Loucy (cell line): ENCODE data around the gene TICAM2.

Source experiments
- H2AFZ ChIP-seq: fragments of 200-600 bp; sonication (generic); 2 replicates; pipeline ENCODE4 v1.6.0; 2016; ENCODE audit warnings: antibody characterized with exemption, mild to moderate bottlenecking, low read length, moderate library complexity
- H3F3A ChIP-seq: fragments of 200-600 bp; 2 replicates; pipeline ENCODE4 v1.6.0; 2016; ENCODE audit warnings: antibody characterized with exemption, low read depth, mild to moderate bottlenecking
- H3K27me3 ChIP-seq: fragments of 200-600 bp; sonication (generic); 2 replicates; pipeline ENCODE4 v1.6.1; 2014; ENCODE audit warnings: low read length, mild to moderate bottlenecking; ENCODE audit not compliant: insufficient read depth, poor library complexity, severe bottlenecking
- H3K36me3 ChIP-seq: fragments of 200-600 bp; sonication (generic); 2 replicates; pipeline ENCODE4 v1.6.1; 2016; ENCODE audit warnings: low read length; ENCODE audit not compliant: insufficient read depth
- H3K4me1 ChIP-seq: fragments of 200-600 bp; sonication (generic); 2 replicates; pipeline ENCODE4 v1.5.1; 2014; ENCODE audit warnings: low read length, mild to moderate bottlenecking; ENCODE audit not compliant: insufficient read depth, poor library complexity, severe bottlenecking
- H3K4me2 ChIP-seq: fragments of 200-600 bp; sonication (generic); 2 replicates; pipeline ENCODE4 v1.6.0; 2014; ENCODE audit warnings: antibody characterized with exemption, low read length, low read depth, mild to moderate bottlenecking; ENCODE audit not compliant: poor library complexity, severe bottlenecking
- H3K4me3 ChIP-seq: fragments of 200-600 bp; sonication (generic); 2 replicates; pipeline ENCODE4 v1.5.1; 2014; ENCODE audit warnings: low read length, mild to moderate bottlenecking, mixed read lengths; ENCODE audit not compliant: poor library complexity, severe bottlenecking
- H3K79me2 ChIP-seq: fragments of 200-600 bp; sonication (generic); 2 replicates; pipeline ENCODE4 v1.6.1; 2014; ENCODE audit warnings: low read length; ENCODE audit not compliant: insufficient read depth
- H3K9ac ChIP-seq: fragments of 200-600 bp; sonication (generic); 2 replicates; pipeline ENCODE4 v1.6.0; 2014; ENCODE audit warnings: mild to moderate bottlenecking, low read depth, low read length, moderate library complexity; ENCODE audit not compliant: poor library complexity, severe bottlenecking
- H3K9me2 ChIP-seq: fragments of 200-600 bp; sonication (generic); replicated peaks from 2 replicates; pipeline ENCODE4 v1.6.1; 2016; ENCODE audit warnings: low read depth, low read length, mixed read lengths
- H3K9me3 ChIP-seq: fragments of 200-600 bp; sonication (generic); 2 replicates; pipeline ENCODE4 v1.6.1; 2014; ENCODE audit warnings: mild to moderate bottlenecking, antibody characterized with exemption, low read length, low read depth; ENCODE audit not compliant: insufficient read depth
- H4K20me1 ChIP-seq: fragments of 200-600 bp; sonication (generic); 2 replicates; pipeline ENCODE4 v1.6.0; 2014; ENCODE audit warnings: antibody characterized with exemption, low read length, mild to moderate bottlenecking; ENCODE audit not compliant: insufficient read depth, poor library complexity, severe bottlenecking
- EZH2phosphoT487 ChIP-seq: fragments of 200-600 bp; IDR thresholded peaks from 2 replicates; pipeline ENCODE4 v1.6.1; 2018; ENCODE audit warnings: antibody characterized with exemption, mild to moderate bottlenecking, moderate library complexity, borderline replicate concordance
- TF ChIP-seq, protein P1 (sequence below): fragments of 200-600 bp; sonication (generic); conservative IDR thresholded peaks from 2 replicates; pipeline ENCODE4 v1.5.1; 2014; ENCODE audit warnings: mild to moderate bottlenecking, antibody characterized with exemption, low read length

Gene TICAM2

DNA sequence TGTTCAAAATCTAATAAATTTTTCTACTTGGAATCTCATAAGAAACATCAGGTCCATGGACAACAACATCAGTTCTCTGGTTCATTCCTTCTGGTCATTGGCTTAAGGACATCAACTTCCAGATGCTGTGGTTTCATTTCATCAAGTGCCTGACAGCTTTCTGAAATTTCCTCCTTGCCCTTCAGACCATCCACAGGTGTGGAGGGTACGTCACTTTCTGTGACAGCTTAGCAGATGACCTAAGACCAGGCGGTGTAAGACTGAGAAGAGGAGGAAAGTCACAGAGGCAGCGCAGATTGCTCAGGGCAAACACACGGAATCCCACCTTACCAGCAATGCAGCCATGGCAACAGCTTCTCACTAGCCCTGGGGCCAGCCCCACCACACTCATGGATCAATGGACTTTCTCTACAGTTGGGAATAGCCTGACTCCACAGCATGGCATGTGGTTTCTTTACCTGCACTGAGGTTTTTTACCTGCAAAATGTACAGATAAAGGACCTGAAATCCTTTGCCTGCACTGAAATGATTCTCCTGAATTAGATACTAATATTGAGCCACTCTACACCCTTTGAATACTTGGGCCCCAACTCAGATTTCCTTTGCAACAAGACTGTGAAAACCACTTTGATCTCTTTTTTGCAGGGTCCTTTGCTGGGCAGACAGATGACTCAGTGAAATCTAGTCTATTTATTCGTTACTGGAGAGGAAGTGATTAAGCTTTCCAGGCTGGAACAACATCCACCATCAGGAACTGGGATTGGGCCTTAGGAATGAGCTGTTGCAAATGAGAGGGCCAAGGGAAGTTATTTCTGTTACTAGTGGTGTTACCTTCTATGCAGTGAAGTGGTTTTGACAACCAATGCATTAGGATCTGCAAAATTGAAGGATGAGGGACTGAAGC, 26.9 kb downstream of the TICAM2 start:
- Histone ChIP-seq H3K4me2 (no peak overlapping the region), H3F3A (no peaks in the 10 kb centered on the region), H4K20me1 (no peaks in the 10 kb centered on the region), H2AFZ (no peak overlapping the region), H3K9me3 (no peaks in the 10 kb centered on the region), H3K4me3 (no peak overlapping the region), H3K9ac (no peak overlapping the region), H3K9me2 (no peaks in the 10 kb centered on the region), H3K4me1 (no peaks in the 10 kb centered on the region), H3K79me2 (no peaks in the 10 kb centered on the region), H3K36me3 (no peaks in the 10 kb centered on the region), H3K27me3 (no peaks in the 10 kb centered on the region)
- TF ChIP-seq EZH2phosphoT487, result no peak
- TF ChIP-seq, protein P1, sequence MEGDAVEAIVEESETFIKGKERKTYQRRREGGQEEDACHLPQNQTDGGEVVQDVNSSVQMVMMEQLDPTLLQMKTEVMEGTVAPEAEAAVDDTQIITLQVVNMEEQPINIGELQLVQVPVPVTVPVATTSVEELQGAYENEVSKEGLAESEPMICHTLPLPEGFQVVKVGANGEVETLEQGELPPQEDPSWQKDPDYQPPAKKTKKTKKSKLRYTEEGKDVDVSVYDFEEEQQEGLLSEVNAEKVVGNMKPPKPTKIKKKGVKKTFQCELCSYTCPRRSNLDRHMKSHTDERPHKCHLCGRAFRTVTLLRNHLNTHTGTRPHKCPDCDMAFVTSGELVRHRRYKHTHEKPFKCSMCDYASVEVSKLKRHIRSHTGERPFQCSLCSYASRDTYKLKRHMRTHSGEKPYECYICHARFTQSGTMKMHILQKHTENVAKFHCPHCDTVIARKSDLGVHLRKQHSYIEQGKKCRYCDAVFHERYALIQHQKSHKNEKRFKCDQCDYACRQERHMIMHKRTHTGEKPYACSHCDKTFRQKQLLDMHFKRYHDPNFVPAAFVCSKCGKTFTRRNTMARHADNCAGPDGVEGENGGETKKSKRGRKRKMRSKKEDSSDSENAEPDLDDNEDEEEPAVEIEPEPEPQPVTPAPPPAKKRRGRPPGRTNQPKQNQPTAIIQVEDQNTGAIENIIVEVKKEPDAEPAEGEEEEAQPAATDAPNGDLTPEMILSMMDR, result no peak

DNA sequence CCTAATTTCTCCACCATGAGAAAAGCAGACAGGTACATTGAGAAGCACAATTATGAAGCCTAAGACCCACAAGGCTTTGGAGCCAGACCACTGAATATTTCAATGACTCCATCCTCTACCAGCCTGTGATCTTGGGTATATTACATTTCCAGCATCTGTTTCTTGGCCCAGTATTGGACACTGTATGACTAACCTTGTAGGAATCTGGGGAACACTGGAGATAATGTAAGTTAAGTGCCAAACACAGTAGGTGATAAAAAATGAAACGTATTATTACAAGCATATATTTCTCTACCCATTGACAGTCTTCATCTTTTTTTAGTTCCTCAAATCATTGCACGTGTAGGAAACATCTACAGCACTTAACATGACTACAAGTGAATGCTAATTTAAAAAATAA, 29.1 kb downstream of the TICAM2 start:
- Histone ChIP-seq H2AFZ (no peak overlapping the region), H3K4me2 (no peak overlapping the region), H3K79me2 (no peaks in the 10 kb centered on the region), H3K4me3 (no peak overlapping the region), H3K9me2 (no peaks in the 10 kb centered on the region), H3K9me3 (no peaks in the 10 kb centered on the region), H3K27me3 (no peaks in the 10 kb centered on the region), H3K9ac (no peak overlapping the region), H3K36me3 (no peaks in the 10 kb centered on the region), H3F3A (no peaks in the 10 kb centered on the region), H3K4me1 (no peaks in the 10 kb centered on the region), H4K20me1 (no peaks in the 10 kb centered on the region)
- no peak for TF ChIP-seq EZH2phosphoT487
- TF ChIP-seq, protein P1, result no peak

DNA sequence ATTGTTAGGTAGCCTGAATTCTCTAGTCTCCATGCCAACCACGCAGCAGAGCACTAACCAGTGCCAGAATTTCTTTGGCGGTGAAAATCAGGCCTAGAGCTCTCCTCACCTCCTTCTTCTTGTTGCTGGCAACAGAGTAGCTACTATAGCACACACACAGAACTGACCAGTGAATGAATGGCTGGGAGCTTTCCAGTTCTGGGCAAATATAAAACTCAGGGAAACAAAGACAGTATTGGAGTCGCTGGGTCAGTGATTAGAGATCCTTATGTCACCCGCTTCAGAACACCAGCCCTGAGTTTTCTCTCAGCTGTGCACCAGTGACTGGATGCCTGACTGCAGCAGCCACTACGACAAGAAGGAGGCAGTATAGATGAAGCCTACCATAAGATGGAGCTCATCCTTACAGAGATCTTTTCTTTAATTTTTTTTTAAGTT, 30.8 kb downstream of the TICAM2 start:
- Histone ChIP-seq H3K9me2 (no peaks in the 10 kb centered on the region), H3K79me2 (no peaks in the 10 kb centered on the region), H3F3A (no peaks in the 10 kb centered on the region), H3K4me3 (no peak overlapping the region), H4K20me1 (no peaks in the 10 kb centered on the region), H3K9me3 (no peaks in the 10 kb centered on the region), H2AFZ (no peak overlapping the region), H3K27me3 (no peaks in the 10 kb centered on the region), H3K9ac (no peak overlapping the region), H3K36me3 (no peaks in the 10 kb centered on the region), H3K4me1 (no peaks in the 10 kb centered on the region), H3K4me2 (no peak overlapping the region)
- TF ChIP-seq EZH2phosphoT487, result no peak
- TF ChIP-seq, protein P1, result no peak
